ENCODE data around the gene MAP7D1.

MAP7D1 gene

GRCh38 chr1:36172017-36172747 lies 16.2 kb downstream of the MAP7D1 start:
- TF ChIP-seq, protein P1, sequence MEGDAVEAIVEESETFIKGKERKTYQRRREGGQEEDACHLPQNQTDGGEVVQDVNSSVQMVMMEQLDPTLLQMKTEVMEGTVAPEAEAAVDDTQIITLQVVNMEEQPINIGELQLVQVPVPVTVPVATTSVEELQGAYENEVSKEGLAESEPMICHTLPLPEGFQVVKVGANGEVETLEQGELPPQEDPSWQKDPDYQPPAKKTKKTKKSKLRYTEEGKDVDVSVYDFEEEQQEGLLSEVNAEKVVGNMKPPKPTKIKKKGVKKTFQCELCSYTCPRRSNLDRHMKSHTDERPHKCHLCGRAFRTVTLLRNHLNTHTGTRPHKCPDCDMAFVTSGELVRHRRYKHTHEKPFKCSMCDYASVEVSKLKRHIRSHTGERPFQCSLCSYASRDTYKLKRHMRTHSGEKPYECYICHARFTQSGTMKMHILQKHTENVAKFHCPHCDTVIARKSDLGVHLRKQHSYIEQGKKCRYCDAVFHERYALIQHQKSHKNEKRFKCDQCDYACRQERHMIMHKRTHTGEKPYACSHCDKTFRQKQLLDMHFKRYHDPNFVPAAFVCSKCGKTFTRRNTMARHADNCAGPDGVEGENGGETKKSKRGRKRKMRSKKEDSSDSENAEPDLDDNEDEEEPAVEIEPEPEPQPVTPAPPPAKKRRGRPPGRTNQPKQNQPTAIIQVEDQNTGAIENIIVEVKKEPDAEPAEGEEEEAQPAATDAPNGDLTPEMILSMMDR (IDR thresholded peaks at IDR 0.05; ENCODE audit: low read depth, low read length): no peak
- DNase-seq (ENCODE audit: extremely low read depth, low read depth): no peak

DNA sequence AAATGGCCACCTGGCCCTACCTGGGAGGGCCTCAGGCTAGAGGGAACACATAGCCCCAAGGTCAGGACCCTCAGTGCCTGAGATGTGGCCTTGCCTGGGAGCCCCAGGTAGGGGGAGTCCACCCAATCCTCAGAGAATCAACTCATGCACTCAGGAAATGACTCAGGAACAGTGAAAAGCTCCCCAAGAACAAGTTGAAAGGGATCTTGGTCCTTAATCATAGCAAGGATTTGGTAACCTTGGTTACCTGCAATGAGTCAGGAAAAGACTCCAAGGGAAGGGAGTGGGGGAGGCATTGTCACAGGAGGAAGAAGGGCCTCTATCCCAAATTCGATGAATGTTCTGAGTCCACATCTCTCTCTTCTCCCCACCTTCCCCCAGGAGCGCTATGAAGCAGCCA lies 17.0 kb downstream of the MAP7D1 start:
- TF ChIP-seq, protein P1 (IDR thresholded peaks at IDR 0.05; ENCODE audit: low read depth, low read length): no peak
- no peak for DNase-seq (ENCODE audit: extremely low read depth, low read depth)

GRCh38 chr1:36174713-36175112 lies 18.8 kb downstream of the MAP7D1 start:
- DNase-seq (ENCODE audit: extremely low read depth, low read depth): no peak
- TF ChIP-seq, protein P1 (IDR thresholded peaks at IDR 0.05; ENCODE audit: low read depth, low read length): no peak

DNA sequence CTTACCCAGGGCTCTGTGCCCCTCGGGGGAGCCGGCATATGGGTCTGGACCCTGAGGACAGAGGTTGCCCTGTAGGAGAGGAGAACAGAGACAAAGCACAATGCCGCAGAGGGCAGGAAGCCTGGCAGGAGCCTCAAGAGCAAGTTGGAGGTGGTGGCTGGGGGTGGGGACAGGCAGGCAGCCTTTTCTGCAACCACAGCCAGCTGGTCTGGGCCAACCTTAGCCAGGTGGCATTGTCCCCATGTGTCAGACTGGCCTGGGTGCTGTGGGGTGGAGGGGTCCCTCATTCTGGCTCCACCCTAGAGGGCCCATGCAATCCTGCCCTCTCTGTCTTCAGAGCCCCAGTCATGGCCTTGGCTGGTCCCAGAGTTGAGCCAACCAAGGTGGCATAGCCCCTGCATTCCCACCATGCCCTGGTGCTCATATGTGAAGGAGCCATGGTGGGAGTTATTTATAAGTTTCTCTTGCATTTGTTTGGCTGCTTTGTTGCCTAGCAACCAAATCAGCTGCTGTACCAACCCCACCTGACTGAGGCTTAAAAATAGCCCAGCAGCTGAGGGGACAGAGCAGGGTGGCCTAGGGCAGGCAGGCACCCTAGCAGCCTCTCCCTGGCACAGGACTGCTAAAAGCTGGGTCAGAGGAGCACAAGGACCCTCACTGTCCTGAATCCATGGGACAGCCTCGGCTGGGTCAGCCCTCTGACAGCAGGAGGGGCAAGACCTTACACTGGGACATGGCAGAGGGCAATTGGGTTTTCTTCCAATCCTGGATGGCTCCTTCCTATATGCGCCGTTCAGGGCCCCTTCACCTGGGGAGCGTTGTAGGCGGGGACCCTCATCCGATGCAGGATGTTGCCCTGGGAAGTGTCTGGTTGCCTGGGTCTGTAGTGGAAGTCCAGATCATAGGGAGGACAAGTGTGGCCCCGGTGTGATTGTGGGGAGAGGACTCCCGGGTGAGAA lies 19.5 kb downstream of the MAP7D1 start:
- TF ChIP-seq, protein P1 (IDR thresholded peaks at IDR 0.05; ENCODE audit: low read depth, low read length): no peak
- no peak for DNase-seq (ENCODE audit: extremely low read depth, low read depth)

DNA sequence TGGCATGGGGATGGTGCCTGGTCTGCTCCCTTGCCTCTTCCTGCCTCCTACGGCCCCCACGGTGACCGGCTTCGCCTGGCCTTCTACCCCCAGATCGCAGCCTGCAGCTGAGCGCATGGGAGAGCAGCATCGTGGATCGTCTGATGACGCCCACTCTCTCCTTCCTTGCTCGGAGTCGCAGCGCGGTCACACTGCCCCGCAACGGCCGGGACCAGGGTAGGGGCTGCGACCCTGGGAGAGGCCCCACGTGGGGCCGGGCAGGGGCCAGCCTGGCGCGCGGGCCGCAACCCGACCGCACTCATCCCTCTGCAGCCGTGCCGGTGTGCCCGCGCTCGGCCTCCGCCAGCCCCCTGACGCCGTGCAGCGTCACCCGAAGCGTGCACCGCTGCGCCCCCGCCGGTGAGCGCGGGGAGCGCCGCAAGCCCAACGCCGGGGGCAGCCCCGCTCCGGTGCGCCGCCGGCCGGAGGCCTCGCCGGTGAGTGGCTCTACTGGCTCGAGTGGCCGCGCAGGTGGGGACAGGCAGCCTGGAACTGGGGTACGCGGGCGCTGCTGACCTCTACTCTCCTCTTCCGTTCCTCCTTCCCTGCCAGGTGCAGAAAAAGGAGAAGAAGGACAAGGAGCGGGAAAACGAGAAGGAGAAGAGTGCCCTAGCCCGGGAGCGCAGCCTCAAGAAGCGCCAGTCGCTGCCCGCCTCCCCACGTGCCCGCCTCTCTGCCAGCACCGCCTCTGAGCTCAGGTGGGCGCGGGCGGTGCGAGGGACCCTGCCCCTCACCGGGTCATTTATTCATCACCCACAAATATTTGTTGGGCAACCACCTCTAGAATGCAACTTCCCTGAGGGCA lies 20.4 kb downstream of the MAP7D1 start:
- no peak for DNase-seq (ENCODE audit: extremely low read depth, low read depth)
- TF ChIP-seq, protein P1 (IDR thresholded peaks at IDR 0.05; ENCODE audit: low read depth, low read length): no peak

GRCh38 chr1:36177589-36178431 lies 21.9 kb downstream of the MAP7D1 start:
- no peak for DNase-seq (ENCODE audit: extremely low read depth, low read depth)
- TF ChIP-seq, protein P1 (IDR thresholded peaks at IDR 0.05; ENCODE audit: low read depth, low read length): no peak
